Testis (tissue), 3 donors: ENCODE results near the gene RPS6KA3. TPM values are rescaled to one million over a fixed set of nuclear protein-coding genes. Genes with fewer than 3 reads are reported as not detected.

Experiments
- DNase-seq: peaks from one replicate; pipeline ENCODE4 v3.0.0-alpha.2; 2019
- H3K27ac ChIP-seq, 2 donors: fragments of 200-600 bp; sonication (generic); one replicate each; pipeline ENCODE4 v1.5.1; 2019
- H3K27me3 ChIP-seq: fragments of 200-600 bp; sonication (generic); one replicate; pipeline ENCODE4 v1.5.1; 2019
- H3K36me3 ChIP-seq: fragments of 200-600 bp; sonication (generic); one replicate; pipeline ENCODE4 v1.5.1; 2017; ENCODE audit warnings: low read depth; ENCODE audit errors: missing control alignments
- H3K4me1 ChIP-seq: fragments of 200-600 bp; sonication (generic); one replicate; pipeline ENCODE4 v1.5.1; 2019
- H3K4me3 ChIP-seq, 2 donors: fragments of 200-600 bp; sonication (generic); one replicate each; pipeline ENCODE4 v1.5.1; 2017 to 2019
- H3K9me3 ChIP-seq: fragments of 200-600 bp; sonication (generic); one replicate; pipeline ENCODE4 v1.5.1; 2017
- POLR2A ChIP-seq: fragments of 450-650 bp; IDR thresholded peaks from one replicate; pipeline ENCODE4 v1.6.1; 2017; ENCODE audit warnings: antibody characterized with exemption, mild to moderate bottlenecking, moderate library complexity
- WGBS, 2 donors: methylation state at CpG; one replicate each; pipeline ENCODE4 v1.1.5; 2018; 5-methylcytosine and 5-hydroxymethylcytosine counted together
- intact Hi-C: fragments of 100-400 bp; cut with DNase I; formaldehyde crosslinking; loops from one replicate; pipeline ENCODE4 v1.15.1; 2023; ENCODE audit warnings: low total_unique reads
- polyA plus RNA-seq: library from polyadenylated mRNA; stranded (reverse); fragments of 350-450 nt; fragmentation: Illumina TruSeq; extraction: RNeasy Lipid Tissue Mini Kit (QIAGEN cat#74804); gene quantifications from one replicate; pipeline ENCODE4 v1.2.3, GENCODE V29; 2014; ENCODE audit warnings: low read depth, low replicate concordance; ENCODE audit not compliant: insufficient read depth
- total RNA-seq, 2 donors: library from RNA; depleted of rRNA; stranded (reverse); fragments of >200 nt; gene quantifications; one replicate each; pipeline ENCODE4 v1.2.3, GENCODE V29; 2016
- TF ChIP-seq, protein P1 (sequence below), 3 experiments: fragments of 450-650 bp in 2 of 3; fragments of 200-600 bp in 1 of 3; sonication (generic) in 1 of 3; IDR thresholded peaks; one replicate each; pipeline ENCODE4 v1.5.1; 2016 to 2019; ENCODE audit warnings: antibody characterized with exemption in 3 of 3, mild to moderate bottlenecking in 2 of 3, moderate library complexity in 1 of 3

Gene RPS6KA3
- total and polyA plus RNA-seq, 3 donors from 2014 or later: 8.5 to 12.6 (median 12.5) TPM

DNA sequence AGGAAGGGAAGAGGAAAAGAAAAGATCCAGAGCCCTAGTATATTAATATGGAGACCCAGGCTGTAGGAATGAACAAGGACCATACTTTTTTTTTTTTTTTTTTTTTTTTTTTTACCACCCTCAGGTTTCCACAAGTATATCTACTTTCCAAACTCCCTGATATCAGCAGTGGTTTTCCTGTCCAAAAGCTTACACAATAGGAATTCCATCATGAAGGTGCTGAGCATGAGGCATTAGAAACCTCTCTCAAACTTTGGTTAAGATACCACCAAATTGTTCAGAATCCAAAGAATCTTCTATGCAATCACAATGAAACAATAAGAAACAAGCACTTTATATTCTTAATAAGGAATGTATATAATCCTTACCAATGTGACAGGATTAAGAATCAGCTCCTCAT, 26.5 kb downstream of the RPS6KA3 start:
- Histone ChIP-seq H3K27me3 (no peaks in the 10 kb centered on the region), H3K4me3 (no peak overlapping the region), H3K36me3 (no peaks in the 10 kb centered on the region), H3K9me3 (no peaks in the 10 kb centered on the region), H3K27ac (no peak overlapping the region), H3K4me1 (no peaks in the 10 kb centered on the region)
- no peak for TF ChIP-seq POLR2A
- TF ChIP-seq, protein P1, sequence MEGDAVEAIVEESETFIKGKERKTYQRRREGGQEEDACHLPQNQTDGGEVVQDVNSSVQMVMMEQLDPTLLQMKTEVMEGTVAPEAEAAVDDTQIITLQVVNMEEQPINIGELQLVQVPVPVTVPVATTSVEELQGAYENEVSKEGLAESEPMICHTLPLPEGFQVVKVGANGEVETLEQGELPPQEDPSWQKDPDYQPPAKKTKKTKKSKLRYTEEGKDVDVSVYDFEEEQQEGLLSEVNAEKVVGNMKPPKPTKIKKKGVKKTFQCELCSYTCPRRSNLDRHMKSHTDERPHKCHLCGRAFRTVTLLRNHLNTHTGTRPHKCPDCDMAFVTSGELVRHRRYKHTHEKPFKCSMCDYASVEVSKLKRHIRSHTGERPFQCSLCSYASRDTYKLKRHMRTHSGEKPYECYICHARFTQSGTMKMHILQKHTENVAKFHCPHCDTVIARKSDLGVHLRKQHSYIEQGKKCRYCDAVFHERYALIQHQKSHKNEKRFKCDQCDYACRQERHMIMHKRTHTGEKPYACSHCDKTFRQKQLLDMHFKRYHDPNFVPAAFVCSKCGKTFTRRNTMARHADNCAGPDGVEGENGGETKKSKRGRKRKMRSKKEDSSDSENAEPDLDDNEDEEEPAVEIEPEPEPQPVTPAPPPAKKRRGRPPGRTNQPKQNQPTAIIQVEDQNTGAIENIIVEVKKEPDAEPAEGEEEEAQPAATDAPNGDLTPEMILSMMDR (IDR thresholded peaks at IDR 0.05): no peak
- intact Hi-C loops: no loop called here
- DNase-seq: no peak

DNA sequence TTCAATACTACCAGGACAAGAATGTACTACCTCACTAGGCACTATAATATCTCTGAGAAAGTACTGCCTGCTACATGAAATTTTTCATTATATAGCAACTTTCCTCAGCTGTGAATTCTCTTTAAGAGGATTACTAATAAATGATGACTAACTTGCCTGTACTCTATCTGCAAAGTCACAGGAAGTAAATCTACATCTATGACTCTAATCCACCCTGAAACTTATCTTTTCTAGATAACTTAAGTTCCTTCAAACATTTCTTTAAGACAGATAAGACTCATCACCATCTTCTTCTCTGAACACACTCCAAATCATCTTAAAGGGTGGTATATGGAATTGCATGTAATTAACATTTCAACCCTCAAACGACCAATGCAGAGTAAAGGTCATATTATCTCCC, 28.8 kb downstream of the RPS6KA3 start:
- 67 to 73% methylated on average over 1 of the region's 1 CpG for WGBS, 2 donors

DNA sequence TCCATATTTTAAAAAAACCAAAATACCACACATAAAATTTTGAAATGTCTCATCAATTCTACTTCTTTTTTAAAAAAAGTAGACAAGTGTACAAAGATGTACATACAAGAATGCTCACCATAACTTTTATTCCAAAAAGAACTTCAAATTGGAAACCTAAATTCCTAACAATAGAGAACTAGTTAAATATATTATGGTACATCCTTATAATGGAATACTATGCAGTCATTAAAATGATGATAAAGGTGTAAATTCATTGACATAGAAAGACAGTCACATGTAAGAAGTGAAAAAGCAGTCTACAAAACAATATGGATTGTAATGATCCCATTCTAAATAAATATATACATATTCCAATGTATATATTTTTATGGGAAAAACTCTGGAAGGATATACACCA, 31.0 kb downstream of the RPS6KA3 start:
- H3K4me3 ChIP-seq: no peak overlapping the region
- TF ChIP-seq POLR2A: no peak
- TF ChIP-seq, protein P1 (IDR thresholded peaks at IDR 0.05): no peak

More for the DNA sequence above, 28.8 kb downstream of the RPS6KA3 start:
- intact Hi-C loops: no loop called here
- H3K27me3 ChIP-seq: no peaks in the 10 kb centered on the region
- DNase-seq: no peak
- H3K4me1 ChIP-seq: no peaks in the 10 kb centered on the region
- no peak overlapping the region for H3K4me3 ChIP-seq
- no peak for TF ChIP-seq POLR2A
- TF ChIP-seq, protein P1 (IDR thresholded peaks at IDR 0.05): no peak
- no peaks in the 10 kb centered on the region for H3K9me3 ChIP-seq
- H3K36me3 ChIP-seq: no peaks in the 10 kb centered on the region
- H3K27ac ChIP-seq: no peak overlapping the region

DNA sequence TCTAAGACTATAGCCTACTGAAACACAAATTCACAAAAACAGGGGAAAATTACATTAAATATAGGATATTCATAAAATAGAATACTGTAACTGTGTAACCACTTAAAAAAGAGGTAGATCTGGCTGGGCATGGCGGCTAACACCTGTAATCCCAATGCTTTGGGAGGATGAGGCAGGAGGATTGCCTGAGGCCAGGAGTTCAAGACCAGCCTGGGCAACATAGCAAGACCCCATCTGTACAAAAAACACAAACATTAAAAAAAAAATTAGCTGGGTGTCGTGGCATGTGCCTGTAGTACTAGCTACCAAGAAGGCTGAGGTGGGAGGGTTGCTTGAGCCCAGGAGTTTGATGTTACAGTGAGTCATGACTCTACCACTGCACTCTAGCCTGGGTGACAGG, 33.4 kb downstream of the RPS6KA3 start:
- Histone ChIP-seq H3K27me3 (no peaks in the 10 kb centered on the region), H3K4me3 (no peak overlapping the region), H3K27ac (no peak overlapping the region), H3K36me3 (no peaks in the 10 kb centered on the region), H3K9me3 (no peaks in the 10 kb centered on the region), H3K4me1 (no peaks in the 10 kb centered on the region)
- no peak for TF ChIP-seq POLR2A
- 92 to 100% methylated on average over 2 of the region's 2 CpGs for WGBS, 2 donors
- intact Hi-C loops: no loop called here
- DNase-seq: no peak

More for the DNA sequence above, 31.0 kb downstream of the RPS6KA3 start:
- H3K4me1 ChIP-seq: no peaks in the 10 kb centered on the region
- intact Hi-C loops: no loop called here
- H3K36me3 ChIP-seq: no peaks in the 10 kb centered on the region
- H3K27me3 ChIP-seq: no peaks in the 10 kb centered on the region
- H3K9me3 ChIP-seq: no peaks in the 10 kb centered on the region
- H3K27ac ChIP-seq: no peak overlapping the region
- DNase-seq: no peak

DNA sequence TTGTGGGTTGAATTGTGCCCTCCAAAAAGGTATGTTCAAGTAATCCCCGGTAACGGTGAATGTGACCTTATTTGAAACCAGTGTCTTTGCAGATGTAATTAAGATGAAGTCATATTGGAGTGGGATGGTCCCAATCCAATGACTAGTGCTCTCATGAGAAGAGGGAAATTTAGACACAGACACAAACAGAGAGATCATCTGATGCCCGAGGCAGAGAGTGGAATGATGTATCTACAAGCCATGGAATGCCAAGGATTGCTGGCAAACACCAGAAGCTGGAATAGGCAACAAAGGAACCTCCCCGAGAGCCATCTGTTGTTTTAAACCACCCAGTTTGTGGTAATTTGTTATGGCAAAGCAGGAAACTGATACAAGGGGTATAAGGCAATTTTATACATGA, 35.1 kb downstream of the RPS6KA3 start:
- no peaks in the 10 kb centered on the region for H3K9me3 ChIP-seq
- H3K36me3 ChIP-seq: no peaks in the 10 kb centered on the region
- no peak for DNase-seq
- TF ChIP-seq POLR2A: no peak
- TF ChIP-seq, protein P1 (IDR thresholded peaks at IDR 0.05): no peak
- intact Hi-C loops: no loop called here
- H3K27ac ChIP-seq: no peak overlapping the region
- H3K4me3 ChIP-seq: no peak overlapping the region
- no peaks in the 10 kb centered on the region for H3K4me1 ChIP-seq
- WGBS, 2 donors: 89 to 94% methylated on average over 3 to 4 of the region's 4 CpGs
- H3K27me3 ChIP-seq: no peaks in the 10 kb centered on the region
